ENCODE measurements around the gene MED22.
"Not testable (repeated sequence)": the region's sequence is repeated elsewhere in the genome, so short reads cannot be mapped to it uniquely, and the experiment has no call there.

Gene MED22

GRCh38 chr9:133333566-133333965 lies 14.4 kb downstream of the MED22 start:
- TF ChIP-seq ZFX (IDR thresholded peaks at IDR 0.05; ENCODE audit: borderline replicate concordance) (no peak), CTCF (IDR thresholded peaks at IDR 0.05) (no peak)
- H3K27ac ChIP-seq: no peak overlapping the region

GRCh38 chr9:133333011-133333410 lies 14.9 kb downstream of the MED22 start:
- H3K27ac ChIP-seq: no peak overlapping the region
- TF ChIP-seq ZFX (IDR thresholded peaks at IDR 0.05; ENCODE audit: borderline replicate concordance) (no peak), CTCF (IDR thresholded peaks at IDR 0.05) (no peak)

- H3K27ac ChIP-seq: no peak overlapping the region
- TF ChIP-seq ZFX (IDR thresholded peaks at IDR 0.05; ENCODE audit: borderline replicate concordance) (no peak), CTCF (IDR thresholded peaks at IDR 0.05) (no peak)
Observed at GRCh38 chr9:133332381-133332730, 15.6 kb downstream of the MED22 start.

GRCh38 chr9:133331641-133332380 lies 16.1 kb downstream of the MED22 start:
- H3K27ac ChIP-seq: no peak overlapping the region
- no peak for TF ChIP-seq ZFX (IDR thresholded peaks at IDR 0.05; ENCODE audit: borderline replicate concordance)
- no peak for TF ChIP-seq CTCF (IDR thresholded peaks at IDR 0.05)

- no peak overlapping the region for H3K27ac ChIP-seq
- TF ChIP-seq ZFX (IDR thresholded peaks at IDR 0.05; ENCODE audit: borderline replicate concordance) (no peak), CTCF (IDR thresholded peaks at IDR 0.05) (no peak)
Observed at GRCh38 chr9:133331221-133331620, 16.7 kb downstream of the MED22 start.

GRCh38 chr9:133329306-133330156 lies 18.4 kb downstream of the MED22 start:
- peak; percentile 86 for TF ChIP-seq CTCF (IDR thresholded peaks at IDR 0.05)
- not testable (repeated sequence) for H3K27ac ChIP-seq

Data from 22Rv1 (cell line).